Mesendoderm (in vitro differentiated cells): ENCODE results near the gene ACSL5.
A peak's percentile ranks its signal among the peaks of the same experiment; 100 is the strongest.

Experiments used
- DNase-seq: peaks from one replicate; pipeline ENCODE4 v3.0.0; 2013
- H2AK5ac ChIP-seq: 2 replicates; pipeline ENCODE4 v1.6.1; 2013; ENCODE audit warnings: low read length, inconsistent platforms
- H2BK120ac ChIP-seq: 2 replicates; pipeline ENCODE4 v1.6.1; 2013; ENCODE audit warnings: low read depth, mild to moderate bottlenecking, low read length, moderate library complexity, mixed read lengths
- H2BK15ac ChIP-seq: replicated peaks from 2 replicates; pipeline ENCODE4 v1.6.1; 2013; ENCODE audit warnings: low read depth, mild to moderate bottlenecking, moderate library complexity
- H2BK5ac ChIP-seq: 2 replicates; pipeline ENCODE4 v1.6.1; 2013; ENCODE audit warnings: low read length, inconsistent platforms
- H3K18ac ChIP-seq: 2 replicates; pipeline ENCODE4 v1.6.1; 2013; ENCODE audit warnings: mild to moderate bottlenecking, low read length, mixed read lengths
- H3K23ac ChIP-seq: one replicate; pipeline ENCODE4 v1.6.1; 2013; ENCODE audit warnings: low read length
- H3K27ac ChIP-seq: 2 replicates; pipeline ENCODE4 v1.5.1; 2013; ENCODE audit warnings: low read depth, mild to moderate bottlenecking, inconsistent platforms, low read length, moderate library complexity
- H3K27me3 ChIP-seq: 2 replicates; pipeline ENCODE4 v1.6.1; 2013; ENCODE audit warnings: low read length, control low read depth, mild to moderate bottlenecking, inconsistent platforms; ENCODE audit not compliant: insufficient read depth, poor library complexity
- H3K36me3 ChIP-seq: 2 replicates; pipeline ENCODE4 v1.6.1; 2013; ENCODE audit warnings: low read length, inconsistent platforms; ENCODE audit not compliant: control insufficient read depth, insufficient read depth
- H3K4ac ChIP-seq: one replicate; pipeline ENCODE4 v1.6.1; 2013; ENCODE audit warnings: low read depth, mild to moderate bottlenecking, low read length, moderate library complexity
- H3K4me1 ChIP-seq: 2 replicates; pipeline ENCODE4 v1.6.1; 2013; ENCODE audit warnings: low read depth, low read length, inconsistent platforms; ENCODE audit not compliant: control insufficient read depth
- H3K4me2 ChIP-seq: 2 replicates; pipeline ENCODE4 v1.6.1; 2013; ENCODE audit warnings: low read length
- H3K4me3 ChIP-seq: 2 replicates; pipeline ENCODE4 v1.5.1; 2013; ENCODE audit warnings: mild to moderate bottlenecking, low read length
- H3K56ac ChIP-seq: one replicate; pipeline ENCODE4 v1.6.1; 2013; ENCODE audit warnings: low read length
- H3K79me1 ChIP-seq: 2 replicates; pipeline ENCODE4 v1.6.1; 2013; ENCODE audit warnings: low read length, inconsistent platforms
- H3K79me2 ChIP-seq: 2 replicates; pipeline ENCODE4 v1.6.1; 2013; ENCODE audit warnings: mild to moderate bottlenecking, low read length; ENCODE audit not compliant: control insufficient read depth, insufficient read depth
- H3K9ac ChIP-seq: 2 replicates; pipeline ENCODE4 v1.6.1; 2013; ENCODE audit warnings: low read length, inconsistent platforms
- H4K5ac ChIP-seq: one replicate; pipeline ENCODE4 v1.6.1; 2013; ENCODE audit warnings: low read length
- H4K8ac ChIP-seq: one replicate; pipeline ENCODE4 v1.6.1; 2013; ENCODE audit warnings: low read depth, mild to moderate bottlenecking, control low read depth, low read length, moderate library complexity
- whole genome bisulfite sequencing: extraction: QIAGEN DNeasy Blood & Tissue Kit; methylation state at CpG from one replicate; pipeline ENCODE4 v1.1.7; 2013; ENCODE audit warnings: low lambda C conversion rate, missing lambda C conversion rate; ENCODE audit not compliant: insufficient coverage; ENCODE audit errors: extremely low coverage; 5-methylcytosine and 5-hydroxymethylcytosine counted together

The ACSL5 gene

GRCh38 chr10:112441520-112441919, 67.6 kb downstream of the ACSL5 start:
- no peak overlapping the region for H3K23ac ChIP-seq
- no peak overlapping the region for H3K9ac ChIP-seq
- H3K4ac ChIP-seq: no peak overlapping the region
- no peaks in the 10 kb centered on the region for H3K27me3 ChIP-seq
- no peak overlapping the region for H4K5ac ChIP-seq
- no peak overlapping the region for H2BK5ac ChIP-seq
- H2BK15ac ChIP-seq: no peak overlapping the region
- H3K4me2 ChIP-seq: no peak overlapping the region
- no peak overlapping the region for H4K8ac ChIP-seq
- H3K4me3 ChIP-seq: no peak overlapping the region
- peaks cover 10% of the 10 kb centered on the region for H3K79me2 ChIP-seq
- H3K4me1 ChIP-seq: no peaks in the 10 kb centered on the region
- DNase-seq: no peak
- H2BK120ac ChIP-seq: no peak overlapping the region
- no peaks in the 10 kb centered on the region for H3K36me3 ChIP-seq
- no CpG with 5 or more reads among the region's 1 CpG for WGBS
- peaks cover 7% of the 10 kb centered on the region for H3K79me1 ChIP-seq
- no peak overlapping the region for H3K56ac ChIP-seq
- H3K18ac ChIP-seq: no peak overlapping the region
- no peak overlapping the region for H3K27ac ChIP-seq
- H2AK5ac ChIP-seq: no peak overlapping the region

GRCh38 chr10:112442063-112442462, 68.1 kb downstream of the ACSL5 start:
- H4K5ac ChIP-seq: no peak overlapping the region
- WGBS: no CpG with 5 or more reads among the region's 3 CpGs
- H3K56ac ChIP-seq: no peak overlapping the region
- no peak overlapping the region for H4K8ac ChIP-seq
- DNase-seq: no peak
- H3K23ac ChIP-seq: no peak overlapping the region
- no peak overlapping the region for H2AK5ac ChIP-seq
- H3K27ac ChIP-seq: no peak overlapping the region
- H2BK15ac ChIP-seq: no peak overlapping the region
- no peak overlapping the region for H2BK120ac ChIP-seq
- H3K27me3 ChIP-seq: no peaks in the 10 kb centered on the region
- H3K36me3 ChIP-seq: no peaks in the 10 kb centered on the region
- no peak overlapping the region for H2BK5ac ChIP-seq
- no peak overlapping the region for H3K9ac ChIP-seq
- no peak overlapping the region for H3K18ac ChIP-seq
- H3K4ac ChIP-seq: no peak overlapping the region
- H3K79me2 ChIP-seq: peaks cover 10% of the 10 kb centered on the region
- H3K79me1 ChIP-seq: peaks cover 7% of the 10 kb centered on the region
- H3K4me1 ChIP-seq: no peaks in the 10 kb centered on the region
- H3K4me2 ChIP-seq: no peak overlapping the region
- H3K4me3 ChIP-seq: no peak overlapping the region

GRCh38 chr10:112446055-112446854, 72.3 kb downstream of the ACSL5 start:
- peak overlapping the region; percentile 83 for H3K9ac ChIP-seq
- DNase-seq: peak; percentile 5
- H3K79me1 ChIP-seq: peaks cover 11% of the 10 kb centered on the region
- no peak overlapping the region for H3K27ac ChIP-seq
- H3K18ac ChIP-seq: no peak overlapping the region
- no peaks in the 10 kb centered on the region for H3K4me1 ChIP-seq
- H3K56ac ChIP-seq: peak overlapping the region; percentile 87
- no CpG with 5 or more reads among the region's 20 CpGs for WGBS
- peak overlapping the region; percentile 30 for H3K4me2 ChIP-seq
- peak overlapping the region; percentile 88 for H4K8ac ChIP-seq
- H3K23ac ChIP-seq: no peak overlapping the region
- H2BK120ac ChIP-seq: no peak overlapping the region
- H2BK5ac ChIP-seq: no peak overlapping the region
- H3K4me3 ChIP-seq: peak overlapping the region; percentile 80
- no peaks in the 10 kb centered on the region for H3K36me3 ChIP-seq
- H4K5ac ChIP-seq: no peak overlapping the region
- H3K4ac ChIP-seq: no peak overlapping the region
- H2AK5ac ChIP-seq: no peak overlapping the region
- no peak overlapping the region for H2BK15ac ChIP-seq
- H3K27me3 ChIP-seq: no peaks in the 10 kb centered on the region
- H3K79me2 ChIP-seq: peaks cover 23% of the 10 kb centered on the region

GRCh38 chr10:112446855-112447619, 73.1 kb downstream of the ACSL5 start, which contains the start of the genes VTI1A and ZDHHC6:
TSS of gene VTI1A (plus strand) at chr10:112447215. CDS start at chr10:112447374, 159 bp downstream.
TSS of gene ZDHHC6 (minus strand) at chr10:112446914. CDS start at chr10:112445436, 1,478 bp downstream.
- no peak within 1 kb of the TSS for H2BK15ac ChIP-seq
- no peak within 1 kb of the TSS for H2AK5ac ChIP-seq
- no CpG with 5 or more reads among the region's 59 CpGs for WGBS
- peak; percentile 92 for DNase-seq
- no peak within 1 kb of the TSS for H3K27ac ChIP-seq
- H4K8ac ChIP-seq: peak within 1 kb of the TSS; percentile 93
- H3K23ac ChIP-seq: no peak within 1 kb of the TSS
- peak within 1 kb of the TSS; percentile 80 for H3K4me3 ChIP-seq
- H3K4me1 ChIP-seq: no peaks in the 10 kb centered on the region
- H3K4me2 ChIP-seq: peak within 1 kb of the TSS; percentile 65
- H2BK5ac ChIP-seq: peak within 1 kb of the TSS; percentile 38
- H3K79me2 ChIP-seq: peaks cover 25% of the 10 kb centered on the region
- H3K18ac ChIP-seq: peak within 1 kb of the TSS; percentile 80
- no peak within 1 kb of the TSS for H4K5ac ChIP-seq
- H3K27me3 ChIP-seq: no peaks in the 10 kb centered on the region
- H3K9ac ChIP-seq: peak within 1 kb of the TSS; percentile 83
- peak within 1 kb of the TSS; percentile 87 for H3K56ac ChIP-seq
- H3K36me3 ChIP-seq: no peaks in the 10 kb centered on the region
- peaks cover 16% of the 10 kb centered on the region for H3K79me1 ChIP-seq
- no peak within 1 kb of the TSS for H2BK120ac ChIP-seq
- no peak within 1 kb of the TSS for H3K4ac ChIP-seq

- H3K4me1 ChIP-seq: no peaks in the 10 kb centered on the region
- H3K27ac ChIP-seq: no peak overlapping the region
- H3K9ac ChIP-seq: peak overlapping the region; percentile 83
- no peak overlapping the region for H3K18ac ChIP-seq
- no peaks in the 10 kb centered on the region for H3K27me3 ChIP-seq
- H3K23ac ChIP-seq: no peak overlapping the region
- H3K4me2 ChIP-seq: peak overlapping the region; percentile 65
- DNase-seq: no peak
- no peak overlapping the region for H2BK120ac ChIP-seq
- no peak overlapping the region for H4K5ac ChIP-seq
- no peak overlapping the region for H2BK15ac ChIP-seq
- H3K79me1 ChIP-seq: peaks cover 16% of the 10 kb centered on the region
- H3K4ac ChIP-seq: no peak overlapping the region
- H2AK5ac ChIP-seq: no peak overlapping the region
- WGBS: no CpG with 5 or more reads among the region's 10 CpGs
- H3K36me3 ChIP-seq: no peaks in the 10 kb centered on the region
- H2BK5ac ChIP-seq: no peak overlapping the region
- no peak overlapping the region for H4K8ac ChIP-seq
- H3K79me2 ChIP-seq: peaks cover 25% of the 10 kb centered on the region
- peak overlapping the region; percentile 80 for H3K4me3 ChIP-seq
- H3K56ac ChIP-seq: peak overlapping the region; percentile 87
These were observed 73.7 kb downstream of the ACSL5 start for GRCh38 chr10:112447620-112447928.
